GM12878 (cell line): ENCODE measurements around the gene GSK3A. TPM values are rescaled to one million over a fixed set of nuclear protein-coding genes. Genes with fewer than 3 reads are reported as not detected.

Experiments used
- ATF3 ChIP-seq: IDR thresholded peaks from 2 replicates; pipeline ENCODE4 v1.6.1; 2011; ENCODE audit warnings: low read depth, mild to moderate bottlenecking, low read length, moderate library complexity, borderline replicate concordance; ENCODE audit errors: extremely low read depth
- BACH1 ChIP-seq: fragments of 450-650 bp; IDR thresholded peaks from 2 replicates; pipeline ENCODE4 v1.6.1; 2017; ENCODE audit warnings: mild to moderate bottlenecking, borderline replicate concordance
- CREM ChIP-seq: IDR thresholded peaks from 2 replicates; pipeline ENCODE4 v1.6.1; 2014; ENCODE audit warnings: antibody characterized with exemption, low read depth
- NKRF ChIP-seq: fragments of 450-650 bp; conservative IDR thresholded peaks from 2 replicates; pipeline ENCODE4 v1.6.1; 2017; ENCODE audit warnings: mild to moderate bottlenecking, moderate library complexity
- SIN3A ChIP-seq: IDR thresholded peaks from 2 replicates; pipeline ENCODE4 v1.6.1; 2012; ENCODE audit warnings: low read depth, low read length, improper control_type of control experiment
- ZBTB40 ChIP-seq: fragments of 450-650 bp; IDR thresholded peaks from 2 replicates; pipeline ENCODE4 v1.6.1; 2016; ENCODE audit warnings: mild to moderate bottlenecking, moderate library complexity, borderline replicate concordance
- polyA plus RNA-seq, 11 experiments: library from polyadenylated mRNA; depleted of rRNA in 4 of 11; unstranded in 6 of 11; stranded (reverse) in 5 of 11; fragments of >200 nt; fragmentation: Nextera tagmentation in 4 of 11; fragmentation: Illumina TruSeq in 1 of 11; extraction: Ambion mirVana in 4 of 11; extraction: Trizol in 1 of 11; gene quantifications; 1 replicate in 1 of 11; 2 replicates in 10 of 11; pipeline versions ENCODE4 v1.2.1 to v1.2.3, GENCODE V29; 2011 to 2016; ENCODE audit warnings: inconsistent platforms in 2 of 11, missing spikeins in 2 of 11, low read depth in 1 of 11
- total RNA-seq, 4 experiments: library from RNA; depleted of rRNA in 3 of 4; stranded (reverse); fragments of >200 nt in 3 of 4; fragmentation: Illumina TruSeq in 1 of 4; extraction: Trizol in 1 of 4; gene quantifications; 2 replicates each; pipeline versions ENCODE4 v1.2.1 to v1.2.3, GENCODE V29; 2013 to 2021

GSK3A gene
- total and polyA plus RNA-seq, 10 of the 15 experiments (the other 5 are each of a cell fraction or from before 2014, with no cell fraction given): 1.00 to 47.9 (median 15.2) TPM

- TF ChIP-seq ATF3 (no peak), CREM (no peak), NKRF (0 out of 2 replicates have a peak, but pooled peaks have one; percentile 26), BACH1 (no peak), SIN3A (peak; percentile 73; the same call in 1 of the 2 replicates), ZBTB40 (peak; percentile 49; the same call in 1 of the 2 replicates)
These were observed 38.7 kb downstream of the GSK3A start (continued) for GRCh38 chr19:42203700-42204099.
